Measurements from ENCODE around the gene ZSWIM2. TPM values are rescaled to one million over a fixed set of nuclear protein-coding genes. Genes with fewer than 3 reads are reported as not detected.

The ZSWIM2 gene
- not detected in 2 replicates for total RNA-seq

GRCh38 chr2:186848873-186849578 lies at the start of gene ZSWIM2:
Gene ZSWIM2, minus strand, starts transcription at chr2:186849170. Its CDS starts 40 bp downstream, at chr2:186849130.

Other genes starting within 250 kb of the ZSWIM2 start
- gene FAM171B, start 155.1 kb downstream of the ZSWIM2 start, total RNA-seq, result 1.8 and 2.3 TPM in 2 replicates

All from airway epithelial cell (primary cell).